Loucy (cell line): ENCODE results near the gene CC2D2A.
"Not testable (repeated sequence)": the region's sequence is repeated elsewhere in the genome, so short reads cannot be mapped to it uniquely, and the experiment has no call there.

Experiments
- H2AFZ ChIP-seq: fragments of 200-600 bp; sonication (generic); 2 replicates; pipeline ENCODE4 v1.6.0; 2016; ENCODE audit warnings: antibody characterized with exemption, mild to moderate bottlenecking, low read length, moderate library complexity
- H3F3A ChIP-seq: fragments of 200-600 bp; 2 replicates; pipeline ENCODE4 v1.6.0; 2016; ENCODE audit warnings: antibody characterized with exemption, low read depth, mild to moderate bottlenecking
- H3K27me3 ChIP-seq: fragments of 200-600 bp; sonication (generic); 2 replicates; pipeline ENCODE4 v1.6.1; 2014; ENCODE audit warnings: low read length, mild to moderate bottlenecking; ENCODE audit not compliant: insufficient read depth, poor library complexity, severe bottlenecking
- H3K36me3 ChIP-seq: fragments of 200-600 bp; sonication (generic); 2 replicates; pipeline ENCODE4 v1.6.1; 2016; ENCODE audit warnings: low read length; ENCODE audit not compliant: insufficient read depth
- H3K4me1 ChIP-seq: fragments of 200-600 bp; sonication (generic); 2 replicates; pipeline ENCODE4 v1.5.1; 2014; ENCODE audit warnings: low read length, mild to moderate bottlenecking; ENCODE audit not compliant: insufficient read depth, poor library complexity, severe bottlenecking
- H3K4me2 ChIP-seq: fragments of 200-600 bp; sonication (generic); 2 replicates; pipeline ENCODE4 v1.6.0; 2014; ENCODE audit warnings: antibody characterized with exemption, low read length, low read depth, mild to moderate bottlenecking; ENCODE audit not compliant: poor library complexity, severe bottlenecking
- H3K4me3 ChIP-seq: fragments of 200-600 bp; sonication (generic); 2 replicates; pipeline ENCODE4 v1.5.1; 2014; ENCODE audit warnings: low read length, mild to moderate bottlenecking, mixed read lengths; ENCODE audit not compliant: poor library complexity, severe bottlenecking
- H3K79me2 ChIP-seq: fragments of 200-600 bp; sonication (generic); 2 replicates; pipeline ENCODE4 v1.6.1; 2014; ENCODE audit warnings: low read length; ENCODE audit not compliant: insufficient read depth
- H3K9ac ChIP-seq: fragments of 200-600 bp; sonication (generic); 2 replicates; pipeline ENCODE4 v1.6.0; 2014; ENCODE audit warnings: mild to moderate bottlenecking, low read depth, low read length, moderate library complexity; ENCODE audit not compliant: poor library complexity, severe bottlenecking
- H3K9me2 ChIP-seq: fragments of 200-600 bp; sonication (generic); replicated peaks from 2 replicates; pipeline ENCODE4 v1.6.1; 2016; ENCODE audit warnings: low read depth, low read length, mixed read lengths
- H3K9me3 ChIP-seq: fragments of 200-600 bp; sonication (generic); 2 replicates; pipeline ENCODE4 v1.6.1; 2014; ENCODE audit warnings: mild to moderate bottlenecking, antibody characterized with exemption, low read length, low read depth; ENCODE audit not compliant: insufficient read depth
- H4K20me1 ChIP-seq: fragments of 200-600 bp; sonication (generic); 2 replicates; pipeline ENCODE4 v1.6.0; 2014; ENCODE audit warnings: antibody characterized with exemption, low read length, mild to moderate bottlenecking; ENCODE audit not compliant: insufficient read depth, poor library complexity, severe bottlenecking
- EZH2phosphoT487 ChIP-seq: fragments of 200-600 bp; IDR thresholded peaks from 2 replicates; pipeline ENCODE4 v1.6.1; 2018; ENCODE audit warnings: antibody characterized with exemption, mild to moderate bottlenecking, moderate library complexity, borderline replicate concordance
- TF ChIP-seq, protein P1 (sequence below): fragments of 200-600 bp; sonication (generic); conservative IDR thresholded peaks from 2 replicates; pipeline ENCODE4 v1.5.1; 2014; ENCODE audit warnings: mild to moderate bottlenecking, antibody characterized with exemption, low read length

The CC2D2A gene

DNA sequence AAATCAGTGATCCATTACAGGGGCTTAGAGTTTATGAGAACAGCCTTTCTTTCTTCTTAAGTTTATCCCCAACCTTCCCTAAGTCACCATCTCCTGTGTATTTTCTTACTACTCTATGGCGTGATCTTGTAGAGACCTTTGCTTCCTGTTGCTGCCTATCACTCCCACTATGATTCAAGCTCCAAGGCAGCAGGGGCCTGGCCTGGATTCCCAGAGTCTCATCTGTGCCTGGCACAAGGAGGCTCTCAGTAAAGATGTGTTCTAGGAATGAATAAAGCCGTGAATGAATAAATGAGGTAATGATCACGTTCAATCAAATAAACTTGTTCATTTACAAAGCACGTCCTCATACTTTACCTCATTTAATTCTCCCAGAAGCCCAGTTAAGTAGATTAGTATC, 45.4 kb downstream of the CC2D2A start:
- Histone ChIP-seq H2AFZ (no peak overlapping the region), H3K9ac (no peak overlapping the region), H3K4me2 (no peak overlapping the region), H3K36me3 (no peaks in the 10 kb centered on the region), H3K4me1 (peaks cover 9% of the 10 kb centered on the region), H3K27me3 (no peaks in the 10 kb centered on the region), H3K9me2 (no peaks in the 10 kb centered on the region), H3F3A (no peaks in the 10 kb centered on the region), H4K20me1 (no peaks in the 10 kb centered on the region), H3K79me2 (no peaks in the 10 kb centered on the region), H3K4me3 (no peak overlapping the region), H3K9me3 (no peaks in the 10 kb centered on the region)
- no peak for TF ChIP-seq EZH2phosphoT487
- TF ChIP-seq, protein P1, sequence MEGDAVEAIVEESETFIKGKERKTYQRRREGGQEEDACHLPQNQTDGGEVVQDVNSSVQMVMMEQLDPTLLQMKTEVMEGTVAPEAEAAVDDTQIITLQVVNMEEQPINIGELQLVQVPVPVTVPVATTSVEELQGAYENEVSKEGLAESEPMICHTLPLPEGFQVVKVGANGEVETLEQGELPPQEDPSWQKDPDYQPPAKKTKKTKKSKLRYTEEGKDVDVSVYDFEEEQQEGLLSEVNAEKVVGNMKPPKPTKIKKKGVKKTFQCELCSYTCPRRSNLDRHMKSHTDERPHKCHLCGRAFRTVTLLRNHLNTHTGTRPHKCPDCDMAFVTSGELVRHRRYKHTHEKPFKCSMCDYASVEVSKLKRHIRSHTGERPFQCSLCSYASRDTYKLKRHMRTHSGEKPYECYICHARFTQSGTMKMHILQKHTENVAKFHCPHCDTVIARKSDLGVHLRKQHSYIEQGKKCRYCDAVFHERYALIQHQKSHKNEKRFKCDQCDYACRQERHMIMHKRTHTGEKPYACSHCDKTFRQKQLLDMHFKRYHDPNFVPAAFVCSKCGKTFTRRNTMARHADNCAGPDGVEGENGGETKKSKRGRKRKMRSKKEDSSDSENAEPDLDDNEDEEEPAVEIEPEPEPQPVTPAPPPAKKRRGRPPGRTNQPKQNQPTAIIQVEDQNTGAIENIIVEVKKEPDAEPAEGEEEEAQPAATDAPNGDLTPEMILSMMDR: no peak

DNA sequence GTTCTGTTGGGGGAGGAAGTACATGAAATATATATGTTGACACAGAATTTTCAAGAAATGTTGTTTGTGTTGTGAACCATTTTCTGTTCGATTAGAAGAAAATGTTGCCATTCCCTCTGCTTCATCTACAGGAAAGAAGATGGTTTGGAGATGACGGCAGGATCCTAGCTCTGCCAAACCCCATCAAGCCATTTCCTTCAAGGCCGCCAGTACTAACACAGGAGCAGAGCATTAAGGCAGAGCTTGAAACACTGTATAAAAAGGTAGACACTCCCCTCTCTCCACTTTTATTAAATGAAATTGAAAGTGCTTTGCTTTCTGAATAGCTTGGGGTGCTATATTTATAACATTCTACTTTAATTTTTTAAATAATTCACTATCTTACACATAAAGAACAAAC, 46.8 kb downstream of the CC2D2A start:
- no peak overlapping the region for H3K4me3 ChIP-seq
- no peak for TF ChIP-seq EZH2phosphoT487
- TF ChIP-seq, protein P1: no peak
- H3K79me2 ChIP-seq: no peaks in the 10 kb centered on the region
- no peaks in the 10 kb centered on the region for H3K9me3 ChIP-seq
- peaks cover 9% of the 10 kb centered on the region for H3K4me1 ChIP-seq
- H4K20me1 ChIP-seq: no peaks in the 10 kb centered on the region
- no peak overlapping the region for H3K4me2 ChIP-seq
- no peaks in the 10 kb centered on the region for H3K36me3 ChIP-seq
- H2AFZ ChIP-seq: no peak overlapping the region
- no peaks in the 10 kb centered on the region for H3K9me2 ChIP-seq
- H3K9ac ChIP-seq: no peak overlapping the region
- H3K27me3 ChIP-seq: no peaks in the 10 kb centered on the region
- H3F3A ChIP-seq: no peaks in the 10 kb centered on the region

DNA sequence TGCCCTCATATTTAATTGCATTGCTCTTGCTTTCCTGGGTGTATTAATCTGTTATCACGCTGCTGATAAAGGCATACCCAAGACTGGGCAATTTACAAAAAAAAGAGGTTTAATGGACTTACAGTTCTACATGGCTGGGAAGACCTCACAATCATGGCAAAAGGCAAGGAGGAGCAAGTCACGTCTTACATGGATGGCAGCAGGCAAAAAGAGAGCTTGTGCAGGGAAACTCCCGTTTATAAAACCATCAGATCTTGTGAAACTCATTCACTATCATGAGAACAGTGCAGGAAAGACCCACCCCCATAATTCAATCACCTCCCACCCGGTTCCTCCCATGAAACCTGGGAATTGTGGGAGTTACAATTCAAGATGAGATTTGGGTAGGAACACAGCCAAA, 48.0 kb downstream of the CC2D2A start:
- H4K20me1 ChIP-seq, H3K9me3 ChIP-seq, H3F3A ChIP-seq, H3K9ac ChIP-seq, H3K4me1 ChIP-seq, H3K27me3 ChIP-seq, H3K4me3 ChIP-seq, H3K36me3 ChIP-seq, H2AFZ ChIP-seq, H3K79me2 ChIP-seq, H3K9me2 ChIP-seq, H3K4me2 ChIP-seq: not testable (repeated sequence)

DNA sequence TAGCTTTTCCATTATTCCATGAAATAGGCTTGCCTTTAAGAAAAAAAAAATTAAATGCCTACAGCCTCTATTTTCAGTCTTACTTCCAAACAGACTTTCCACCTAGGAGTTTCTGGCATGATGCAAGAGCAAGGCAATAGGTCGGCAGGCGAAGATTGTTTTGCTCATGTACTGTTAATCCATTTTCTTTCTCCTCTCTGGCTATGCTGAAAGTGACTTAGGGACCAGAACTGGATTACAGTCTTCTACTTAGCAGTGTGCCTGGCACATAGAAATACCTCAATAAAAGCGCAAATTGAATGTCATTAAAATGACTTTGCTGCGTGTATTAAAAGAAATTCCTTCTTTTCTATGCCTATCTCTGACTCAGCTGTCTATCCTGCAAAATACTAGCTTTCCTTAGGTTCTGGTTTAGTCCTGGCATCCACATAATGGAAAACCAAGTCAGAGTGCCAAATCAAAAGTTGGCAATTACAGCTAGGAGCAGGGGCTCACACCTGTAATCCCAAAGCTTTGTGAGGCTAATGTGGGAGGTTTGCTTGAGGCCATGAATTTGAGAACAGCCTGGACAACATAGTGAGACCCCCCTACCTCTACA, 51.9 kb downstream of the CC2D2A start:
- Histone ChIP-seq H3K9ac (no peak overlapping the region), H4K20me1 (no peaks in the 10 kb centered on the region), H3K9me3 (no peaks in the 10 kb centered on the region), H2AFZ (no peak overlapping the region), H3K79me2 (no peaks in the 10 kb centered on the region), H3K9me2 (no peaks in the 10 kb centered on the region), H3K36me3 (no peaks in the 10 kb centered on the region), H3F3A (no peaks in the 10 kb centered on the region), H3K4me3 (no peak overlapping the region), H3K4me2 (no peak overlapping the region), H3K4me1 (peaks cover under 1% of the 10 kb centered on the region), H3K27me3 (no peaks in the 10 kb centered on the region)
- TF ChIP-seq EZH2phosphoT487: no peak
- TF ChIP-seq, protein P1: no peak
